ENCODE data around the gene FCRL2. TPM values are rescaled to one million over a fixed set of nuclear protein-coding genes. Genes with fewer than 3 reads are reported as not detected.

The FCRL2 gene, protein sequence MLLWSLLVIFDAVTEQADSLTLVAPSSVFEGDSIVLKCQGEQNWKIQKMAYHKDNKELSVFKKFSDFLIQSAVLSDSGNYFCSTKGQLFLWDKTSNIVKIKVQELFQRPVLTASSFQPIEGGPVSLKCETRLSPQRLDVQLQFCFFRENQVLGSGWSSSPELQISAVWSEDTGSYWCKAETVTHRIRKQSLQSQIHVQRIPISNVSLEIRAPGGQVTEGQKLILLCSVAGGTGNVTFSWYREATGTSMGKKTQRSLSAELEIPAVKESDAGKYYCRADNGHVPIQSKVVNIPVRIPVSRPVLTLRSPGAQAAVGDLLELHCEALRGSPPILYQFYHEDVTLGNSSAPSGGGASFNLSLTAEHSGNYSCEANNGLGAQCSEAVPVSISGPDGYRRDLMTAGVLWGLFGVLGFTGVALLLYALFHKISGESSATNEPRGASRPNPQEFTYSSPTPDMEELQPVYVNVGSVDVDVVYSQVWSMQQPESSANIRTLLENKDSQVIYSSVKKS
- 0.09 TPM for total RNA-seq

DNA sequence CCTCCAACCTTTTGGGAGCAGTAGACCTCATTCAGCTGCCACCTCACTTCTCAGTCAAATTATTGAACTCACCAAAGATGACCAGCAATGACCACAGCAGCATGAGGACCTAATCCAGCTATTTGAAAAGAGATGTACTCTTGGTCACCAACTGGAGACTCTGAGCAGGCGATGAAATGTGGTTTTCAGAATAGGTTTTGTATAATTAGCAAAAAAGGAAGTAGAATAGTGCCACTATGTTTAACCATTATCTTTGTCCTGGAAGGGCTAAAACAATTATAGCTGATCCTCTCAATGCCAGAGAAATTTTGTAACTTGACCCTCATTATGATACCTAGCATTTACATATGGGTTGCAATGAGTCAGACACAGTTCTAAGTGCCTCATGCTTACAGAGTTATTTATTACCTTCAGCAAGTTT, at the start of gene FCRL2:
Gene FCRL2, minus strand, starts transcription at position 162 of the 421 bp plus-strand sequence. Its CDS starts 59 bp downstream, at position 103.
- no peak for DNase-seq (ENCODE audit: low spot score)

GRCh38 chr1:157820299-157820698, 43.4 kb upstream of the FCRL2 start:
- DNase-seq (ENCODE audit: low spot score): no peak

DNA sequence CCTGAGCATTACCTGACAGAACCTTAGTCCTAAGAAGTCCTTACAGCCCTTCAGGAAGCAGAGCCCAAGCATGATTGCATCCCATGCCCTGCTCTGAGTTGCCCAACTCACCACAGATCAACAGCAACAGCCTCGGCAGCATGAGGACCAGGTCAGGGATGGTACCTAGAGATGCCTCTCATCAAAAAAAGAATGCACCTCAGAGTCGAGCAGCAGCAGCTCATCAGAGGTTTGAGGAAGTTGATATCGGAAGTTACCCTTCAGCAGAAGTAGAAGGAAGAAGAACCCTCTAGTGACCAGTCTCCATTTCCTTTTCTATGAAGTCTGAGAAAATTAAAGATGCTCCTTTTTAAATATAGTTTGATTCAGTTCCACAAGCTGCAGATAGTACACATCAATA, 43.0 kb upstream of the FCRL2 start, which contains the start of gene FCRL1:
Gene FCRL1, minus strand, starts transcription at position 225 of the 400 bp plus-strand sequence. Its CDS starts 83 bp downstream, at position 142.
- DNase-seq (ENCODE audit: low spot score): no peak

DNA sequence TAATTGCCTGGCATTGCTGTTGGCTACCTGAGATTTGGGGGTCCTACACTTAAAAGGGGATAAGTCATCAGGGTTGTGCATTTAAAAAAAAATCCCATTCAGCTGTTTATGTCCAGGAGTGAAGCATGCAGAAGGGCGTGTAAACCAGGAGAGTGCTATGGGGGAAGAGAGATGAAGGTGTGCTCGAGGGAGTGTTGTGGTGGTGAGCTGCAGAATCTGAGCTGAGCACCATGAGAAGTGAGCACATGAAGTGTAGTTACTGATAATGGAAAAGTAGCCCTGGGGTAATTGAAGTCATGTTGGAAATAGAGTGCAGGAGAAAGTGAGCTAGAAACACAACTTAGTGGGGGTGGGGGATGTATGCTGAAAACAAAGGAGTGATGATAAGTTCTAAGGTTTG, 42.3 kb upstream of the FCRL2 start:
- DNase-seq (ENCODE audit: low spot score): no peak

GRCh38 chr1:157813269-157813668, 36.3 kb upstream of the FCRL2 start:
- no peak for DNase-seq (ENCODE audit: low spot score)

DNA sequence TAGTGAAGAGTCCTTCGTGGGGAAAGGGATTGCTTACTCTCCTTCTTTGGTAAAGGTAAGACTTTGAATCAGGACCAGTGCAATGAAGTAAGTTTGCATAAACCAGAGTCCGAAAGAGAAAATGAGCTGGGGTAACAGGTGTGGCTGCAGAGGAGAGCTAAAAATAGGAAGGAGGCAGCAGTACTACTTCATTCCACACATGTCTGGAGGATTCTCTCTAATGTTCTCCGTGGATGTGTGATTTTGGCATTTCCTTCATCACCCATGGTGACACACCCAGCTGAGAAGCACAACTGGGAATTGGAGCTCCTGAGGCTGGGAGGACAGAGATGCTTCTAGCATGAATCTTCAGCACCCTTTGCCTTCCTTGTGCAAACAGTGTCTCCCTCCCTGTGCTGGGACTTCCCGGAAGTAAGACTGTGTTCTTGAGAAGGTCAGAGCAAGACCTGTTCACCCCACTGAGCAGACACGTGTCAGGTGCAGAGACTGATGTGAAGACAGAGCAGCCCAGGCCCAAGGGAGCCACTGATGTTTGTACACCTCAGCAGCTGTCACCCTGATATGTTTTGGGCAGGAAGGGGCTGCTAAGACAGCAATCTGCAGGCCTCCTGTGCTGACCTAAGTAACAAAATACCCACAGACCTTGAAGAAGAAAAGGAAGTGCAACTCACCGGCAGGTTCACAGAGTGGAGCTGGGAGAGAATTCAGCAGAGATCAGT, 29.7 kb upstream of the FCRL2 start:
- no peak for DNase-seq (ENCODE audit: low spot score)

GRCh38 chr1:157803851-157804250, 26.9 kb upstream of the FCRL2 start:
- DNase-seq (ENCODE audit: low spot score): no peak

DNA sequence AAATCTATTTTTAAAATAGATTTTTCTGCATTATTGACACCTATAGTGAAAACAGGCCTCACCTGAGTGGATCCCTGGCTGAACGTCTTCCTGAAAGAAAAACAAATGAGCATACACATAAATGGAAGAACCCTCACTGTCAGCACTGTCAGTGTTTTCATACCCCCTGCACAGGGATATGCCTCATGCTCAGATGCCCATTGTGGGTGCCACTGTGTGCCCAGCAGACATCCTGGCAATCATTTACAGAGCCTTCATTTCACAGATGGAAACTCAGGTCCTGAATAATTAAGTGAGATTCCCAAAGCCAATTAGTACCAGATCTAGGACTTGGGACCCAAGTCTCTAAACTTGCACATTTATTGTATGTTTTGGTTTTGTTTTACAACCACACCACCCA, 23.1 kb upstream of the FCRL2 start:
- DNase-seq (ENCODE audit: low spot score): no peak

- DNase-seq (ENCODE audit: low spot score): no peak
These were observed 21.3 kb upstream of the FCRL2 start for GRCh38 chr1:157798211-157798610.

- DNase-seq (ENCODE audit: low spot score): no peak
These were observed 8.3 kb upstream of the FCRL2 start for GRCh38 chr1:157785248-157785647.

- no peak for DNase-seq (ENCODE audit: low spot score)
These were observed 7.9 kb upstream of the FCRL2 start for GRCh38 chr1:157784801-157785200.

- no peak for DNase-seq (ENCODE audit: low spot score)
These were observed 6.0 kb upstream of the FCRL2 start for GRCh38 chr1:157782931-157783330.

GRCh38 chr1:157781048-157781447, 4.1 kb upstream of the FCRL2 start:
- DNase-seq (ENCODE audit: low spot score): no peak

GRCh38 chr1:157775101-157775870, 1.6 kb downstream of the FCRL2 start:
- no peak for DNase-seq (ENCODE audit: low spot score)

DNA sequence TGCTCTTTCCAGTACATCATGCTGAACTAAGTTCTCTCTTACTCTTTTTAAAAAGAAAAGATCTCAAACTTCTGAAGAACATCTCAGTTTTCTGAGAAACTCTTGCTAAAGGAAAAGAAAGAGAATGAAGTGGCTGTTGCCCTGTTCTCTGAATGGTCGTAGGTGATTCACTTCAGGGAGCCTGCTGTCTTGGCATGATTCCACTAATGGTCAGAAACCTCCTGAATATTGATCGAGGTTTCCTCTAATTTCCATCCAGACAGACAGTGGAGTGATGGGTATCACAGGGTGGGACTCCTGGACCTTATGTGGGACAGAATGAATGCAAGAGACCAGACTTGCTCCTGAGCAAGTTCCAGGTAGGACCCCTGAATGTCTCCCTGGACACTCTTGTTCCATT, 2.5 kb downstream of the FCRL2 start:
- DNase-seq (ENCODE audit: low spot score): peak; percentile 29

DNA sequence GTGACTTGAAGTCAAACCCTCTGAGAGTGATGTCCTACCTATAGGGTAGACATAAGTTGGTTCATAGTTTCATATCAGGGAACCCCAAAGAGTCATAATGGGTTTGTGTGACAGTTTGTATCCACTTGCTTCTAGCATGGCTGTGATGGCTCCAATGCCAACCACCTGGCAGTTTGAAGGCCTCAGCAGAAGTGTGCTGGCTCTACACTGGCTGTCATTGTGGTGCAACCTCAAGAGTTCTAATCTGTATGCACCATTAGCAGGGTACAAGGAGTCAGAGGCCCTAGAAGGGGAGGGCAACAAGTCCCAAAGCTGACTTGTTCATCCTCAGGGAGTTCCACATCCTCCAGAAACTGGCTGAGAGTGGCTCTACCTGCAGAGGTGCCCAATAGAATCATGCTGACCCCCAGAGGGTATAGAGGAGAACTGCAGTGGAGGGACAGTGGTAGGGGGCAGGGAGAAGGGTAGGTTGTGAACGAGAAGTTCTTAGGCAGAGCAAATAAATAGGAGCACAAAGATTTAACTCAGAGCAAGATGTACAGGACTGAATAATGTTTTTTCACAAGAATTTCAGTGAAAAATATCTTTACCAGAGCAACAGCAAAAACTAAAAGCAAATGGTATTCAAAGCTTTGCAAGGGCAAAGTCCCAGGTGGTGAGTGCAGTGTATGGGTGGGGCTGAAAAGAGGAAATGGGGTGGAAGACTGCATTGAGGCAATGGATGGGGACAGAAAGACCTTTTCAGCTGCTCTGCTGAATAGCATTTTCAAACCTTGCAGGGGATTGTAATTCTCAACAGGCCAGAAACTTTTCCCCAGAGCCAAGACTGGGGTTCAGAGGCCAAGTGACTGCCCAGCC, 3.2 kb downstream of the FCRL2 start:
- DNase-seq (ENCODE audit: low spot score): no peak

GRCh38 chr1:157771661-157772425, 5.1 kb downstream of the FCRL2 start:
- DNase-seq (ENCODE audit: low spot score): no peak

DNA sequence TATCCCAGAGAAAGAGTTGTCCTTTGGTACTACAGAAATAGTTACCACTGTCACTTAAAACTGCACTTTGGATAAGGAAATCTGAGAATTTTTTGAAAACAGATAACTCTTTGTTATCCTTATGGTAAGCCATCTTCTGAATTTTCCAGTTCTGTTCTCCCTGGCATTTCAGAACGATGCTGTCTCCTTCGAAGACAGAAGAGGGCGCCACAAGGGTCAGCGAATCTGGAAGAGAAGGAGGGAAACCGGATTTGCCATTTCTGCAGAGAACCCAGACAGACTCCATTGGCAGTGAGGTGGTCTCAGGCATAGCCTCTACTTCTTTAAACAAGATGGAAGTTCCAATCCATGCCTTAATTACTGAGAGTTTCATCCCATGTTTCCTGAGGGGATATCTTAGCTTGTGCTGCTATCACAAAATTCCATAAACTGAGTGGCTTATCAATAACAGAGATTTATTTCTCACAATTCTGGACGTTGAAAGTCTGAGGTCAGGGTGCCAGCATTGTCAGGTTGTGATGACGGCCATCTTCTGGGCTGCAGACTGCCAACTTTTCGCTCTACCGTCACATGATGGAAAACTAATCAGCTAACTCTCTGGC, 6.4 kb downstream of the FCRL2 start:
- DNase-seq (ENCODE audit: low spot score): no peak

GRCh38 chr1:157766792-157767191, 10.1 kb downstream of the FCRL2 start:
- no peak for DNase-seq (ENCODE audit: low spot score)

- DNase-seq (ENCODE audit: low spot score): no peak
These were observed 18.9 kb downstream of the FCRL2 start for GRCh38 chr1:157758018-157758417.
